CD14-positive monocyte (primary cell): ENCODE results near the gene COMP. TPM values are rescaled to one million over a fixed set of nuclear protein-coding genes. Genes with fewer than 3 reads are reported as not detected.

Experiments
- DNase-seq, 3 donors: peaks; one replicate each; pipeline ENCODE4 v3.0.0-alpha.2; 2011 to 2022
- H2AFZ ChIP-seq: 2 replicates; pipeline ENCODE4 v1.6.0; 2012; ENCODE audit warnings: mild to moderate bottlenecking, low read depth, low read length, inconsistent platforms; ENCODE audit not compliant: insufficient read depth, poor library complexity, severe bottlenecking
- H3K27ac ChIP-seq, 2 donors: 1 replicate in 1 of 2; 2 replicates in 1 of 2; pipeline ENCODE4 v1.5.1; 2012 to 2013; ENCODE audit warnings: low read length in 2 of 2, control low read depth in 1 of 2, inconsistent platforms in 1 of 2, low read depth in 1 of 2, mild to moderate bottlenecking in 1 of 2
- H3K27me3 ChIP-seq, 2 donors: one replicate each; pipeline versions ENCODE4 v1.6.0 to v1.6.1; 2011 to 2013; ENCODE audit warnings: low read length in 2 of 2; ENCODE audit not compliant: control insufficient read depth in 2 of 2, insufficient read depth in 2 of 2
- H3K36me3 ChIP-seq, 2 donors: replicated peaks in 1 of 2; 1 replicate in 1 of 2; 2 replicates in 1 of 2; pipeline versions ENCODE4 v1.5.1 to v1.6.1; 2012 to 2013; ENCODE audit warnings: low read length in 2 of 2, control low read depth in 1 of 2, inconsistent platforms in 1 of 2, mild to moderate bottlenecking in 1 of 2; ENCODE audit not compliant: insufficient read depth in 2 of 2, control insufficient read depth in 1 of 2
- H3K4me1 ChIP-seq, 2 donors: 1 replicate in 1 of 2; 2 replicates in 1 of 2; pipeline versions ENCODE4 v1.5.1 to v1.6.1; 2012 to 2013; ENCODE audit warnings: low read length in 2 of 2, control low read depth in 1 of 2, inconsistent platforms in 1 of 2, mild to moderate bottlenecking in 1 of 2, moderate library complexity in 1 of 2; ENCODE audit not compliant: insufficient read depth in 2 of 2, control insufficient read depth in 1 of 2
- H3K4me2 ChIP-seq: replicated peaks from 2 replicates; pipeline ENCODE3; 2012; ENCODE audit warnings: low read length, moderate library complexity, mild to moderate bottlenecking; ENCODE audit not compliant: poor library complexity, severe bottlenecking; ENCODE audit errors: extremely low read depth
- H3K4me3 ChIP-seq, 3 experiments: fragments of 200-600 bp in 1 of 3; sonication (generic) in 1 of 3; replicated peaks in 1 of 3; 1 replicate in 2 of 3; 2 replicates in 1 of 3; pipeline ENCODE4 v1.5.1; 2011 to 2013; ENCODE audit warnings: low read length in 3 of 3, mild to moderate bottlenecking in 3 of 3, control low read depth in 2 of 3, low read depth in 2 of 3, inconsistent platforms in 1 of 3, moderate library complexity in 1 of 3
- H3K79me2 ChIP-seq: 2 replicates; pipeline ENCODE4 v1.6.0; 2012; ENCODE audit warnings: mild to moderate bottlenecking, control low read depth, inconsistent platforms, low read length, moderate library complexity; ENCODE audit not compliant: insufficient read depth
- H3K9ac ChIP-seq: 2 replicates; pipeline ENCODE4 v1.6.0; 2017; ENCODE audit warnings: low read length, mild to moderate bottlenecking; ENCODE audit not compliant: insufficient read depth, poor library complexity, severe bottlenecking
- H3K9me3 ChIP-seq, 2 donors: replicated peaks in 1 of 2; 1 replicate in 1 of 2; 2 replicates in 1 of 2; pipeline versions ENCODE4 v1.5.1 to v1.6.1; 2012 to 2013; ENCODE audit warnings: low read length in 2 of 2, control low read depth in 1 of 2; ENCODE audit not compliant: control insufficient read depth in 1 of 2, insufficient read depth in 1 of 2
- H4K20me1 ChIP-seq: 2 replicates; pipeline ENCODE4 v1.6.0; 2012; ENCODE audit warnings: mild to moderate bottlenecking, low read length, control low read depth, moderate library complexity; ENCODE audit not compliant: insufficient read depth
- H3K27ac Mint-ChIP-seq, 7 donors: one replicate each; pipeline ENCODE4 v1.8.0; 2020; ENCODE audit warnings: mild to moderate bottlenecking in 7 of 7, mixed read lengths in 7 of 7, moderate library complexity in 6 of 7, inconsistent platforms in 2 of 7
- H3K27me3 Mint-ChIP-seq, 3 donors: one replicate each; pipeline ENCODE4 v1.8.0; 2021 to 2022; ENCODE audit warnings: low read depth in 3 of 3, mild to moderate bottlenecking in 3 of 3, mixed read lengths in 3 of 3, moderate library complexity in 3 of 3, inconsistent platforms in 1 of 3
- H3K36me3 Mint-ChIP-seq, 2 donors: one replicate each; pipeline ENCODE4 v1.8.0; 2020; ENCODE audit warnings: mixed read lengths in 2 of 2, inconsistent platforms in 1 of 2, mild to moderate bottlenecking in 1 of 2
- H3K4me1 Mint-ChIP-seq: one replicate; pipeline ENCODE4 v1.8.0; 2020; ENCODE audit warnings: mild to moderate bottlenecking, mixed read lengths
- H3K4me3 Mint-ChIP-seq, 2 donors: one replicate each; pipeline ENCODE4 v1.8.0; 2020; ENCODE audit warnings: mild to moderate bottlenecking in 2 of 2, mixed read lengths in 2 of 2, moderate library complexity in 1 of 2
- H3K9me3 Mint-ChIP-seq, 7 donors: one replicate each; pipeline ENCODE4 v1.8.0; 2020 to 2022; ENCODE audit warnings: mixed read lengths in 7 of 7, mild to moderate bottlenecking in 6 of 7, moderate library complexity in 6 of 7, inconsistent platforms in 2 of 7
- WGBS: methylation state at CpG from one replicate; pipeline ENCODE4 v1.1.5; 2013; ENCODE audit warnings: missing lambda C conversion rate; ENCODE audit not compliant: insufficient coverage; 5-methylcytosine and 5-hydroxymethylcytosine counted together
- intact Hi-C, 2 donors: fragments of 100-400 bp; cut with micrococcal nuclease; formaldehyde crosslinking; loops; one replicate each; pipeline versions ENCODE4 v1.15.0 to v1.15.1; 2023
- polyA plus RNA-seq, 3 donors: library from polyadenylated mRNA; depleted of rRNA in 1 of 3; unstranded in 2 of 3; stranded (reverse) in 1 of 3; fragments of 300-500 nt in 2 of 3; fragments of >200 nt in 1 of 3; fragmentation: Illumina TruSeq in 2 of 3; gene quantifications; 1 replicate in 2 of 3; 2 replicates in 1 of 3; pipeline ENCODE4 v1.2.3, GENCODE V29; 2012 to 2021
- TF ChIP-seq, protein P1 (sequence below): fragments of 200-600 bp; IDR thresholded peaks from one replicate; pipeline ENCODE4 v1.8.0; 2022; ENCODE audit warnings: antibody characterized with exemption, mild to moderate bottlenecking

Gene COMP
- polyA plus RNA-seq, 3 donors = not detected

GRCh38 chr19:18733196-18733647 is 57.9 kb downstream of the COMP start:
- DNase-seq = no peak
- intact Hi-C loops = no loop called here
- H3K4me2 ChIP-seq = no peak overlapping the region
- peaks cover 69% of the 10 kb centered on the region for H4K20me1 ChIP-seq
- TF ChIP-seq, protein P1, sequence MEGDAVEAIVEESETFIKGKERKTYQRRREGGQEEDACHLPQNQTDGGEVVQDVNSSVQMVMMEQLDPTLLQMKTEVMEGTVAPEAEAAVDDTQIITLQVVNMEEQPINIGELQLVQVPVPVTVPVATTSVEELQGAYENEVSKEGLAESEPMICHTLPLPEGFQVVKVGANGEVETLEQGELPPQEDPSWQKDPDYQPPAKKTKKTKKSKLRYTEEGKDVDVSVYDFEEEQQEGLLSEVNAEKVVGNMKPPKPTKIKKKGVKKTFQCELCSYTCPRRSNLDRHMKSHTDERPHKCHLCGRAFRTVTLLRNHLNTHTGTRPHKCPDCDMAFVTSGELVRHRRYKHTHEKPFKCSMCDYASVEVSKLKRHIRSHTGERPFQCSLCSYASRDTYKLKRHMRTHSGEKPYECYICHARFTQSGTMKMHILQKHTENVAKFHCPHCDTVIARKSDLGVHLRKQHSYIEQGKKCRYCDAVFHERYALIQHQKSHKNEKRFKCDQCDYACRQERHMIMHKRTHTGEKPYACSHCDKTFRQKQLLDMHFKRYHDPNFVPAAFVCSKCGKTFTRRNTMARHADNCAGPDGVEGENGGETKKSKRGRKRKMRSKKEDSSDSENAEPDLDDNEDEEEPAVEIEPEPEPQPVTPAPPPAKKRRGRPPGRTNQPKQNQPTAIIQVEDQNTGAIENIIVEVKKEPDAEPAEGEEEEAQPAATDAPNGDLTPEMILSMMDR = no peak
- H3K36me3 ChIP-seq = no peaks in the 10 kb centered on the region
- no peak overlapping the region for H3K4me3 Mint-ChIP-seq
- H3K9me3 ChIP-seq = no peaks in the 10 kb centered on the region
- H3K27ac ChIP-seq = no peak overlapping the region
- H3K4me1 Mint-ChIP-seq = no peaks in the 10 kb centered on the region
- H3K27me3 Mint-ChIP-seq = no peaks in the 10 kb centered on the region
- no peak overlapping the region for H3K9ac ChIP-seq
- 89% methylated on average over 10 of the region's 11 CpGs for WGBS
- no peaks in the 10 kb centered on the region for H3K4me1 ChIP-seq
- H3K36me3 Mint-ChIP-seq = peaks cover 0 to 22% of the 10 kb centered on the region in 2 donors
- H3K27ac Mint-ChIP-seq = no peak overlapping the region
- H3K79me2 ChIP-seq = no peaks in the 10 kb centered on the region
- peaks cover 0 to 2% (median 0%) of the 10 kb centered on the region in 7 donors for H3K9me3 Mint-ChIP-seq
- H3K27me3 ChIP-seq = no peaks in the 10 kb centered on the region
- H2AFZ ChIP-seq = no peak overlapping the region
- H3K4me3 ChIP-seq = no peak overlapping the region

Other genes starting within 250 kb of the COMP start
- 100 to 1,000 TPM in 1 of 3 donors, 10 to 100 TPM in 2; 78.0 to 159 (median 81.2) TPM for gene FKBP8, start 247.7 kb downstream of the COMP start, polyA plus RNA-seq
- 100 to 1,000 TPM in 1 of 3 donors, 10 to 100 TPM in 2; 74.4 to 194 (median 87.9) TPM for gene KXD1, start 233.4 kb downstream of the COMP start, polyA plus RNA-seq
- 1,000 to 10,000 TPM in 1 of 3 donors, 100 to 1,000 TPM in 2; 832 to 3,024 (median 896) TPM for gene UBA52, start 219.4 kb downstream of the COMP start, polyA plus RNA-seq
- gene REX1BD, start 202.5 kb downstream of the COMP start, polyA plus RNA-seq = 100 to 1,000 TPM in 2 of 3 donors, 10 to 100 TPM in 1; 83.7 to 141 (median 122) TPM
- under 1 TPM in 1 of 3 donors, not detected in 2; 0.19 TPM for gene CRLF1, start 184.5 kb downstream of the COMP start, polyA plus RNA-seq
- not detected for gene TMEM59L, start 178.4 kb downstream of the COMP start, polyA plus RNA-seq
- 1 to 10 TPM; 1.6 to 3.2 (median 2.0) TPM for gene KLHL26, start 154.3 kb downstream of the COMP start, polyA plus RNA-seq
- gene CRTC1, start 107.6 kb downstream of the COMP start, polyA plus RNA-seq = 1 to 10 TPM in 1 of 3 donors, under 1 TPM in 2; 0.28 to 9.2 (median 0.55) TPM
- gene UPF1, start 40.7 kb upstream of the COMP start, polyA plus RNA-seq = 10 to 100 TPM in 1 of 3 donors, 1 to 10 TPM in 2; 2.6 to 43.7 (median 3.2) TPM
- not detected for gene CERS1, start 104.9 kb upstream of the COMP start, polyA plus RNA-seq
- gene COPE, start 128.1 kb upstream of the COMP start, polyA plus RNA-seq = 100 to 1,000 TPM; 331 to 345 (median 345) TPM
- gene DDX49, start 128.4 kb upstream of the COMP start, polyA plus RNA-seq = 10 to 100 TPM; 24.0 to 40.3 (median 27.5) TPM
- 10 to 100 TPM; 45.1 to 88.1 (median 49.4) TPM for gene HOMER3, start 149.9 kb upstream of the COMP start, polyA plus RNA-seq
- 100 to 1,000 TPM in 1 of 3 donors, 1 to 10 TPM in 2; 7.6 to 143 (median 8.2) TPM for gene SUGP2, start 242.2 kb upstream of the COMP start, polyA plus RNA-seq
- 10 to 100 TPM; 22.3 to 29.6 (median 26.1) TPM for gene ARMC6, start 242.3 kb upstream of the COMP start, polyA plus RNA-seq